NCI-H2029 treated with DMSO at 0.1 percent for 48 hours (cell line): ENCODE results near the gene ZBTB20.

Experiments
- DNase-seq: peaks from one replicate; lab custom pipeline; 2025; lab: John Stamatoyannopoulos, UW

Gene ZBTB20

GRCh38 chr3:114408736-114409670 lies 738.1 kb downstream of the ZBTB20 start:
- peak; percentile 66 for DNase-seq

DNA sequence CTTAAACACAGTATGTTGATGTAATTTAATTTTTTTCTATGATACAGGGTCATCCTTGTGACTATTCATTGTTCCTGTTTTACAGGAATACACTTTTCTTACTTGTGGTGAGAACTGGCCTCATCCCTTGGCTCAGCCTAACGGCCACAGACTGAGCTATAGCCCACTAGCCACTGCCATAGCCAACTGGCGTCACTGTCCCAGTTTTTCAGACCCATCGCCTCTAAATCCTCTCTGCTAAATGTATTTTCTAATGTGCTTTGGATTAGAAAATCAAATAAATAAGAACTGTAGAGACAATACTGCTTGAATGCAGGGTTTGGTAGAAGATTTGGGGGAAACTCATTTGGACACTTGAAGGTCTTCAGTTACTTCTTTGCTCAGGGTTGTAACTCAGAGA lies 740.2 kb downstream of the ZBTB20 start:
- no peak for DNase-seq

DNA sequence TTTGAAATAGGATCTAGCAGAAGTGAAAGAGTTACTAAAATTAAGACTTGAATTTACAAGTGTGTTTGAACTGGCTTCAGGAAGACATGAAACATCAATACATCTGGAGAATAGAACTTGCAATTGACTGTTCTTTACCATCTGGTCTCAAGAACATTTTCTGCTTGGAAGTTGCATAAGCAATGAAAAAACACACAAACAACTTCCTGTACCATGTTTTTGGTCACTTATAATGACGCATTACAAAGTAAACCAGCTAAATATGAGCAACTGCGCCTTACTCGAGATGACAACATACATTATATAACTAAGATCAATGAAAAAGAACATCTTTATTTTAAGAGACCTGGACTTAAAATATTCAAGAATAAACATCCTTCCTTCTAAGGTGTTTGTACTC lies 740.8 kb downstream of the ZBTB20 start:
- DNase-seq, result no peak

GRCh38 chr3:114405202-114405990 lies 741.7 kb downstream of the ZBTB20 start:
- no peak for DNase-seq

DNA sequence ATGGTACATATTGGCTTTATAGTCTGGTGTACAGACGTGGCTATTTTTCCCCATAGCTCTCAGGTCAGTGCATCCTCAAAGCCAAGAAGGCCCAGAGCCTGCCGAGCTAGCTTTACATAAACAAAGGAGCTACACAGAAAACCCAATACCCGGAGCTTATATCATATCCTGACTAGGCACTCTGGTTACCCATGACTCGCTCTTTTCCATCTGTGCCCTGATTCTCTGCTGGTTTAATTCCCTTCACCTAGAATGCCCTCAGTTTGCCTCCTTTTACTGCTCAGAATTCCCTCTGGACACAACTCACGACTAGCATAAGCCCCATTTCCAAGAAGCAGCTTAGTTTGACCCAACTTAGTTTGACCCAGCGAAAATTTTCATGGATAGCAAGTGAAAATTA lies 742.5 kb downstream of the ZBTB20 start:
- no peak for DNase-seq

GRCh38 chr3:114402838-114403237 lies 744.2 kb downstream of the ZBTB20 start:
- DNase-seq, result no peak

GRCh38 chr3:114401346-114401745 lies 745.7 kb downstream of the ZBTB20 start:
- DNase-seq, result no peak

- no peak for DNase-seq
These were observed 746.7 kb downstream of the ZBTB20 start for GRCh38 chr3:114400371-114400770.

DNA sequence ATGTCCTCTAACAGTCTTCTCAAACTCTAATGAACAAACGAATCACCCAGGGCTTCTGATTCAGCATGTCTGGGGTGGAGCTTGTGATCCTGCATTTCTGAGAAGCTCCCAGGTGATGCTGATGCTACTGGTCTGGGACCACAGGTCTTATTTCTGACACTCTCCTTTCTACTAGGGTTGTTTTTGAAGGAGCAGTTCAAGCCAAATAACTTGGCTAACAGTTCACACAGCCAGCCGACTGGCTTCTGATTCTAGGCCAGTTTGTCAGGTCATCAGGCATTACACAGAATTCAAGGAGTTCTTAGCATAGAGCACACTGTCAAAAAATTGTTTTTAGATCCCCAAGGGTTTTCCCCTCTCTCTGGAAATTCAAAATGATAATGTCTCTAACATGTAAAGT lies 752.5 kb downstream of the ZBTB20 start:
- no peak for DNase-seq

DNA sequence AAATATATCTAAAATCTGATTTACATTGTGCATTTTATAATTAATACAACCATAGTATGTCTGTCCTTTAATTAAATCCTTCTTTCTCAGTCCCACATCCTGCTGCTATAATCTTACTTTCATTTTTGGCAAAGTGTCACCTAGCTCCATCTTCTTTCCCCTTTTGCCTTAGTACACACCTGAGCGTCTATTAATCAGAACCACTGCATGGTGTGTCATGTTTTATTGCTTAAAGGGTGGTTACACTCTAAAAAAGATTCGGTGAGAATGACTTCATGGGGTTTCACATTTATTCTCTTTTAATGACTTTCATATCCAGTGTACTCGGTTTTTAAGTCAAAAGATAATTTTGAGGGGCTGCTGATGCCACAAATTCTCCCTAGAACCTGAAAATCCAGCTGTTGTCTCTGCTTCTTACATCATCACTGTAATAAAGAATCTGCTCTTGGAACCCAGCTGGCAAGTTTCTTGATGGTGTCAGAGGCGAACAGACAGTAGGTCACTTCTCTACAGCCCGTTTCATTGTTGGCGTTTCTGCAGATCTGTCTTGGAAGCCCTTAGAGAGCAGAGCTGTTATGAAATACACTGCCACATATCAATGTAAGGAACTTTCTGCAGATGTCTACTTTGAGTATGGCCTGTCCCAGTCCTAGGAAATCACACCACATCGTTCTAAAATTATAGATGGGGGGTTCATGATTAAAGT lies 753.6 kb downstream of the ZBTB20 start:
- no peak for DNase-seq

- DNase-seq, result no peak
These were observed 754.3 kb downstream of the ZBTB20 start for GRCh38 chr3:114392831-114393230.

DNA sequence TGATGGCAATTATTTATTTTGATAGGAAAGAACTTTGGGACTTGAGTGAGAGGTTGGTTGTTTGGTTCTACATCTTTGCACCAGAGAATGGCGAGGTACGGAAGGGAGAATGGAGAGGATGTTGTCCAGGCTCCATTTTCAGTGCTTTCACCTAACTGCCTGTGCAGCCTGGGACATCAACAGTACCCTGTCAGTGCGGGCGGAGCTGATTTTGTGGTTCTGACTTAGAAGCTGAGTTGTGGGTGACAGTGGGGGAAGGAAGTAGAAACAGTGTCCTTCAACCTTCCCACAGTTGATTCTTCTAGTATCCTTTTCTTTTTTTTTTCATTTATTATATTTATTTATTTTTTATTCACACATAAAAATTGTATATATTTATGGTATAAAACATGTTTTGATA lies 757.9 kb downstream of the ZBTB20 start:
- DNase-seq, result no peak

DNA sequence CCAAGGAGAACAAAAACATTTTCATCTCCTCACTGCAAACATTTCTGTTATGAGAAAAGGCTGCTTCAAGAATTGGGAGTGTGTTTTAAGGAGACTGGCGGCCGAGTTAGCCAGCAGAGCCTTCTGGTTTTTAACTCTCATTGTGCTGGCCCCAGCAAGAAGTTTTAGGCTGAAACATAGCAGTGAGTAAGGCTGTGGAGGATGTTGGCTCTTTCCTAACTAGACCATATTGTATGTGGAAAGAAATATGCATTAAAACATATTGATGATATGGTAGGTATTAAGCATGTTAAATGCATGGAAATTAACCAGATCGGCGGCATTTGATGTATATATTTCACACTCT lies 762.6 kb downstream of the ZBTB20 start:
- DNase-seq, result no peak

DNA sequence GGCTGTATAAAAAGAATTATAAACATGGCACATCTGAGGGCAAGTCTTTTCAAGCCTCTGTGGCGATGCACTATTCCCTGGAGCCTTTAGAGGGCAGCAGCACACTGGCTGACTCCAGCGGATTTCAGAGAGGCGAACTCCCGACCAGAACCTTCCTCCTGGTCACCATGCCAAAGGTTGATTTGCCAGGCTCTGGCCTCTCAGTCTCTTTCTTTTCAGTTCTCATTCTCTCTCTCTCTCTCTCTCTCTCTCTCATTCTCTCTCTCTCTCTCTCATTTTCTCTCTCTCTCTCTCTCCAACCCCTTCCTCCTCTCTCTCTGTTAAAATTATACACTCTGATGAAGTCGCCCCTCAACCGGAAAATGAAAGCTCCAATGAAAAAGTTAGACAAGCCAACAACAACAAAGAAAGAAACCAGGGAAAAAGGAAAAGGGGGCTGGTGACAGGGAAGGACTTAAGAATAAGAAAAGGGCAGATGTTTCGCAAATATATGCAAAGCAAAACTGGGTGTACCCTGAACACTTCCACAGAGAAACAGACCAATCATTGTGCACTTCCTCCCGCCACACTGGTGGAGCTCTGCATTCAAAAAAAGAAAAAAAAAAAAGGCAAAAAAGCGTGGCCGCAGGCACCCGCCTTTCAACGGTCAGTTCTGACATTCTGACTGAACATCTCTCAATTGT lies 763.1 kb downstream of the ZBTB20 start:
- peak; percentile 76 for DNase-seq

DNA sequence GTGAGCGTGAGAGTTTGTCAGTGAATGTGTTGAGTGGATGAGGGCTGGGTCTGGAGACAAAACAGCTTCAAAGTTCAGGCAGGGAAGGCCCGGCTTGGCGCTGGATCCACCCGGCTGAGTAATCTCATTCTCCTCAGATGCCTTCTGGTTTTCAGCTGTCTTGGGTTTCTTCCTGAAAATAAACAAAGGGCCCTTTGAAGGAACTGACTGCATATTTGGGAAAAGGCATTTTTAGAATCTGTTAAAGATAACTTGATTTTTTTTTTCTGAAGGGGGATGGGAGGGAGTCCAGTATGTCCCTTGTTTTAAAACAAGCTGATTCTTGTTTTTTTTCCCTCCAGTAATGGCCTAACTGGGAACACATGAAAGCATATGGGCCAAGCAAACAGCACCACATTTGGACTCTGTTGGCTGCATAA lies 766.8 kb downstream of the ZBTB20 start:
- DNase-seq, result no peak

DNA sequence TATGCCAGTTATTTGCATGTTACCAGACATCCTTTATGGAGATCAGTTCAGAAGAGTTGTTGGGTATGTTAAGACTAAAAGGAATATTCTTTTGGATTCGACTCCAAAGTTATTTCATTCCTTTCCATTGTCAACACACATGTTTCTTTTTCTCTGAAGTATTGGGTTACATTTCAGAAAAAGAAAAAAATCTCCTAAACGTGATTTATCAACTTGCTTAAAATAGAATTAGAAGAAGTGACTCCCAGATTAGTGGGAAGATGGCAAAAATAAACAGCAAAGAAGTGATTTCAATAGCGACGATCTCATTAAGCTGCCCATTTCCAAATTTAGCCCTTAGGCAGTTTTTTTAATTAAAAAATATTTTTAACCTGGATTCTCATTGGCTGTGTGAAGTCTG lies 767.8 kb downstream of the ZBTB20 start:
- DNase-seq, result no peak

DNA sequence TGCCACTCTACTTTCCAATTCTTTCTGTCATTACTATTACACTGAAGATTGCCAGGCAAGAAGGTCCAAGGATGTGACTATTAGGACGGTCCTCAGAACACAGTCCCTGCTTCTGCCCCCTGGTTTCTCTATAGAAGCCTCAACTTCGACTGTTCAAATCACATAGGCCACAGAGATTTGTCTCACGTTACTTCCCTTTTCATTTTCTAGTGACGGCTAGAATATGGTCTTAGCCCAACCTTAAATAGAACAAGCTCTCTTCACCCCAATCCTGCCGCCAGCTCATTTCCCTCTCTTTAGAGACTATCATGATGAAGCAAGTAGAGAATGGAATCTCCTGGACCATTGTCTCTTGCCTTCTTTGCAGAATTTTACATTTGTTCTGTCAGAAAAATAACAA lies 768.3 kb downstream of the ZBTB20 start:
- no peak for DNase-seq

- DNase-seq, result no peak
These were observed 769.7 kb downstream of the ZBTB20 start for GRCh38 chr3:114377426-114377825.

- no peak for DNase-seq
These were observed 770.4 kb downstream of the ZBTB20 start for GRCh38 chr3:114376516-114377185.

DNA sequence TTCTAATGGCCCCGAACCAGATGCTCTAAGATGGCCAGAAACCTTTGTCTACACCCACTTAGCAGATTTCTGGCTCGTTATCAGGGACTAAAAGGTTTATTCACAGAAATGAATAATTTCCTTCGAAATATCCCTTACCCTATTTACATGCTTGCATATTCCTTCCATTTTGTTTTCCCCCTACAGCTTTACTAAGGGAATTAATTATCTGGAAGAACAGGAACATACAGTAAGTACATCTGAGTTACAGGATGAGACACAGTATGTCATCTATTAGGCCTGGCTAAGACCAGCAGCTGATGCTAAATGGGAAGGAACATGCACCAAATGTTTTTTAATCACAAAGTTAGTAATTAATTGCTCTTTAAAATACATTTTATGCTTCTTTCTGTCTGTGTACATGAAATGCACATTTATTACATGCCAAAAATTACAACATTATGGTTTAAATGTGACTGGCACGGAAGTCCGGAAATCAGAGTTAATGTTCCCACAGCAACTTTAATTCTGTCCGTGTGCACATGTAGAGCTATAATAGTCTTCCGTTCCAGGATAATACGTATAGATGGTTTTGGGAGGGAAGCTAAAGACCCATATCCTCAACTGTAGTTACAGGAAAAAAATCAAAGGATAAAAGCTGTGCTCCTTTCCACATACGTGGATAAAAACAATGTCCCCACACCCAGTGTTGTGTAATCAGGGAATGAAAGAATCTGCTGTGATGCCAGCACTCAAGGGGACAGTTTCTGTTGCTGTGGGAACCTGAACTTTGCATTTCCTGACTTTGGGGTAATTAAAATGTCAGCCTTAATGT lies 771.3 kb downstream of the ZBTB20 start:
- DNase-seq, result no peak
